H9 (cell line): ENCODE data around the gene SP140L. TPM values are rescaled to one million over a fixed set of nuclear protein-coding genes. Genes with fewer than 3 reads are reported as not detected.

Source experiments
- DNase-seq: peaks from one replicate; pipeline ENCODE4 v3.0.0-alpha.2; 2017
- H2AFZ ChIP-seq: one replicate; pipeline ENCODE4 v1.6.1; 2013; ENCODE audit warnings: mild to moderate bottlenecking, low read length, control low read depth, moderate library complexity
- H2AK5ac ChIP-seq: 2 replicates; pipeline ENCODE4 v1.6.1; 2013; ENCODE audit warnings: low read length, control low read depth, mixed read lengths; ENCODE audit not compliant: insufficient read length
- H2BK120ac ChIP-seq: one replicate; pipeline ENCODE4 v1.6.1; 2013; ENCODE audit warnings: low read depth, mild to moderate bottlenecking, low read length, control low read depth, inconsistent platforms; ENCODE audit not compliant: poor library complexity, severe bottlenecking
- H2BK12ac ChIP-seq: 2 replicates; pipeline ENCODE4 v1.6.1; 2013; ENCODE audit warnings: low read length, control low read depth, mixed read lengths, low read depth; ENCODE audit not compliant: insufficient read length
- H2BK15ac ChIP-seq: 2 replicates; pipeline ENCODE4 v1.6.1; 2013; ENCODE audit warnings: low read depth, low read length, control low read depth
- H2BK20ac ChIP-seq: one replicate; pipeline ENCODE4 v1.6.1; 2013; ENCODE audit warnings: low read depth, mild to moderate bottlenecking, low read length, control low read depth, inconsistent platforms; ENCODE audit not compliant: poor library complexity, severe bottlenecking
- H2BK5ac ChIP-seq: 2 replicates; pipeline ENCODE4 v1.6.1; 2013; ENCODE audit warnings: low read length, control low read depth, mixed read lengths; ENCODE audit not compliant: insufficient read length
- H3K14ac ChIP-seq: 2 replicates; pipeline ENCODE4 v1.6.1; 2013; ENCODE audit warnings: low read length, control low read depth; ENCODE audit not compliant: insufficient read depth
- H3K18ac ChIP-seq: 2 replicates; pipeline ENCODE4 v1.6.1; 2013; ENCODE audit warnings: low read depth, mild to moderate bottlenecking, mixed read lengths, low read length, control low read depth; ENCODE audit not compliant: insufficient read length
- H3K23ac ChIP-seq: 2 replicates; pipeline ENCODE4 v1.6.1; 2013; ENCODE audit warnings: low read length, control low read depth, mixed read lengths, low read depth; ENCODE audit not compliant: insufficient read length
- H3K23me2 ChIP-seq: 2 replicates; pipeline ENCODE4 v1.6.1; 2013; ENCODE audit warnings: low read depth, mild to moderate bottlenecking, mixed read lengths, low read length, control low read depth; ENCODE audit not compliant: insufficient read length, poor library complexity, severe bottlenecking
- H3K27ac ChIP-seq: 2 replicates; pipeline ENCODE4 v1.5.1; 2013; ENCODE audit warnings: low read length, control low read depth, mixed read lengths, low read depth; ENCODE audit not compliant: insufficient read length
- H3K27me3 ChIP-seq: 2 replicates; pipeline ENCODE4 v1.6.1; 2013; ENCODE audit warnings: low read length, control low read depth, inconsistent platforms; ENCODE audit not compliant: insufficient read depth
- H3K4ac ChIP-seq: 2 replicates; pipeline ENCODE4 v1.6.1; 2013; ENCODE audit warnings: low read depth, mild to moderate bottlenecking, control low read depth, inconsistent platforms, low read length, moderate library complexity
- H3K4me1 ChIP-seq: 2 replicates; pipeline ENCODE4 v1.6.1; 2013; ENCODE audit warnings: low read length, control low read depth, inconsistent platforms; ENCODE audit not compliant: insufficient read depth
- H3K4me2 ChIP-seq: 2 replicates; pipeline ENCODE4 v1.6.1; 2013; ENCODE audit warnings: low read length, control low read depth, mixed read lengths; ENCODE audit not compliant: insufficient read length, insufficient read depth
- H3K56ac ChIP-seq: 2 replicates; pipeline ENCODE4 v1.6.1; 2013; ENCODE audit warnings: low read depth, mild to moderate bottlenecking, mixed read lengths, low read length, control low read depth; ENCODE audit not compliant: insufficient read length
- H3K79me1 ChIP-seq: 2 replicates; pipeline ENCODE4 v1.6.1; 2013; ENCODE audit warnings: low read depth, mild to moderate bottlenecking, moderate library complexity, low read length, control low read depth, inconsistent platforms; ENCODE audit not compliant: insufficient read depth, poor library complexity, severe bottlenecking
- H3K79me2 ChIP-seq: 2 replicates; pipeline ENCODE4 v1.6.1; 2013; ENCODE audit warnings: low read length, control low read depth, inconsistent platforms; ENCODE audit not compliant: insufficient read depth
- H3K9ac ChIP-seq: 2 replicates; pipeline ENCODE4 v1.6.1; 2013; ENCODE audit warnings: low read length, control low read depth, mixed read lengths; ENCODE audit not compliant: insufficient read length; ENCODE audit errors: extremely low read depth
- H3K9me3 ChIP-seq: one replicate; pipeline ENCODE4 v1.6.1; 2013; ENCODE audit warnings: low read depth, low read length, inconsistent platforms; ENCODE audit not compliant: control insufficient read depth
- H3T11ph ChIP-seq: one replicate; pipeline ENCODE4 v1.6.1; 2013; ENCODE audit warnings: mild to moderate bottlenecking, low read length, control low read depth, inconsistent platforms
- H4K20me1 ChIP-seq: one replicate; pipeline ENCODE4 v1.6.1; 2013; ENCODE audit not compliant: control insufficient read depth, insufficient read length, insufficient read depth
- H4K5ac ChIP-seq: 2 replicates; pipeline ENCODE4 v1.6.1; 2013; ENCODE audit warnings: low read depth, mild to moderate bottlenecking, mixed read lengths, low read length, control low read depth; ENCODE audit not compliant: insufficient read length
- H4K8ac ChIP-seq: replicated peaks from 2 replicates; pipeline ENCODE4 v1.6.1; 2013; ENCODE audit warnings: low read length, control low read depth, mixed read lengths, low read depth; ENCODE audit not compliant: insufficient read length
- H4K91ac ChIP-seq: 2 replicates; pipeline ENCODE4 v1.6.1; 2013; ENCODE audit warnings: low read depth, mild to moderate bottlenecking, moderate library complexity, mixed read lengths, low read length, control low read depth; ENCODE audit not compliant: insufficient read length
- H3K27ac Mint-ChIP-seq, 3 experiments: 2 replicates in 2 of 3; 3 replicates in 1 of 3; pipeline ENCODE4 v1.8.0; 2020 to 2021; ENCODE audit warnings: mixed read lengths in 3 of 3, mild to moderate bottlenecking in 1 of 3, moderate library complexity in 1 of 3
- H3K27me3 Mint-ChIP-seq: 2 replicates; pipeline ENCODE4 v1.8.0; 2021; ENCODE audit warnings: low read depth, mild to moderate bottlenecking, moderate library complexity, mixed read lengths
- H3K36me3 Mint-ChIP-seq, 3 experiments: 2 replicates in 2 of 3; 3 replicates in 1 of 3; pipeline ENCODE4 v1.8.0; 2020 to 2021; ENCODE audit warnings: low read depth in 3 of 3, mixed read lengths in 3 of 3; ENCODE audit not compliant: insufficient read depth in 1 of 3
- H3K4me1 Mint-ChIP-seq, 2 experiments: 2 replicates each; pipeline ENCODE4 v1.8.0; 2020; ENCODE audit warnings: mixed read lengths in 2 of 2
- H3K4me3 Mint-ChIP-seq, 2 experiments: 2 replicates in 1 of 2; 3 replicates in 1 of 2; pipeline ENCODE4 v1.8.0; 2020 to 2021; ENCODE audit warnings: mild to moderate bottlenecking in 2 of 2, mixed read lengths in 2 of 2, moderate library complexity in 1 of 2
- H3K9me3 Mint-ChIP-seq, 2 experiments: 2 replicates in 1 of 2; 3 replicates in 1 of 2; pipeline ENCODE4 v1.8.0; 2020; ENCODE audit warnings: mild to moderate bottlenecking in 2 of 2, mixed read lengths in 2 of 2, moderate library complexity in 1 of 2
- CTCF ChIP-seq: fragments of 200-600 bp; sonication (generic); conservative IDR thresholded peaks from 3 replicates; pipeline ENCODE4 v1.8.0; 2021; ENCODE audit warnings: antibody characterized with exemption, mild to moderate bottlenecking
- WGBS: extraction: QIAGEN DNeasy Blood & Tissue Kit; methylation state at CpG from one replicate; pipeline ENCODE4 v1.1.7; 2013; ENCODE audit warnings: missing lambda C conversion rate, low lambda C conversion rate, mixed read lengths; ENCODE audit not compliant: insufficient read length; ENCODE audit errors: extremely low coverage; 5-methylcytosine and 5-hydroxymethylcytosine counted together
- total RNA-seq: library from RNA; stranded (reverse); gene quantifications from 2 replicates; pipeline ENCODE4 v1.2.1, GENCODE V29; 2021

SP140L gene
- total RNA-seq, 1 experiment from 2014 or later, result 1.3 TPM

GRCh38 chr2:230418341-230419016 is 91.5 kb downstream of the SP140L start:
- no peak overlapping the region for H3T11ph ChIP-seq
- H3K23ac ChIP-seq, result no peak overlapping the region
- no peak overlapping the region for H2BK15ac ChIP-seq
- H2BK5ac ChIP-seq, result no peak overlapping the region
- H2BK12ac ChIP-seq, result no peak overlapping the region
- no peak overlapping the region for H3K14ac ChIP-seq
- Mint-ChIP-seq H3K36me3 (no peaks in the 10 kb centered on the region), H3K27me3 (peaks cover 7% of the 10 kb centered on the region), H3K4me1 (peaks cover 0 to 5% of the 10 kb centered on the region in 2 experiments; a peak in 1 of 4 replicates), H3K27ac (no peak overlapping the region), H3K4me3 (no peak overlapping the region), H3K9me3 (no peaks in the 10 kb centered on the region)
- no peak overlapping the region for H3K9ac ChIP-seq
- H3K27ac ChIP-seq, result no peak overlapping the region
- no peak overlapping the region for H4K91ac ChIP-seq
- no peaks in the 10 kb centered on the region for H3K27me3 ChIP-seq
- no peak overlapping the region for H2BK120ac ChIP-seq
- H2AFZ ChIP-seq, result no peak overlapping the region
- H2BK20ac ChIP-seq, result no peak overlapping the region
- no peaks in the 10 kb centered on the region for H4K20me1 ChIP-seq
- no peaks in the 10 kb centered on the region for H3K4me1 ChIP-seq
- no peaks in the 10 kb centered on the region for H3K79me1 ChIP-seq
- DNase-seq, result no peak
- no peak for TF ChIP-seq CTCF
- H3K18ac ChIP-seq, result no peak overlapping the region
- no peaks in the 10 kb centered on the region for H3K9me3 ChIP-seq
- H4K8ac ChIP-seq, result no peak overlapping the region
- no peaks in the 10 kb centered on the region for H3K79me2 ChIP-seq
- no peak overlapping the region for H3K4me2 ChIP-seq
- H3K23me2 ChIP-seq, result no peaks in the 10 kb centered on the region
- no peak overlapping the region for H4K5ac ChIP-seq
- no peak overlapping the region for H3K4ac ChIP-seq
- no peak overlapping the region for H3K56ac ChIP-seq
- no CpG with 5 or more reads among the region's 9 CpGs for WGBS
- no peak overlapping the region for H2AK5ac ChIP-seq
